Ovary (tissue), 3 donors: Measurements from ENCODE around the gene PLTP.

ENCODE experiments used
- POLR2A ChIP-seq: fragments of 450-650 bp; IDR thresholded peaks from one replicate; pipeline ENCODE4 v1.6.1; 2017; ENCODE audit warnings: antibody characterized with exemption, mild to moderate bottlenecking, moderate library complexity
- TF ChIP-seq, protein P1 (sequence below), 3 donors: fragments of 450-650 bp in 2 of 3; fragments of 200-600 bp in 1 of 3; IDR thresholded peaks; one replicate each; pipeline versions ENCODE4 v1.5.1 to v1.8.0; 2016 to 2022; ENCODE audit warnings: antibody characterized with exemption in 3 of 3, mild to moderate bottlenecking in 1 of 3
- donor health status: DM: no; HTN: no; CAD: no.

- TF ChIP-seq, protein P1, sequence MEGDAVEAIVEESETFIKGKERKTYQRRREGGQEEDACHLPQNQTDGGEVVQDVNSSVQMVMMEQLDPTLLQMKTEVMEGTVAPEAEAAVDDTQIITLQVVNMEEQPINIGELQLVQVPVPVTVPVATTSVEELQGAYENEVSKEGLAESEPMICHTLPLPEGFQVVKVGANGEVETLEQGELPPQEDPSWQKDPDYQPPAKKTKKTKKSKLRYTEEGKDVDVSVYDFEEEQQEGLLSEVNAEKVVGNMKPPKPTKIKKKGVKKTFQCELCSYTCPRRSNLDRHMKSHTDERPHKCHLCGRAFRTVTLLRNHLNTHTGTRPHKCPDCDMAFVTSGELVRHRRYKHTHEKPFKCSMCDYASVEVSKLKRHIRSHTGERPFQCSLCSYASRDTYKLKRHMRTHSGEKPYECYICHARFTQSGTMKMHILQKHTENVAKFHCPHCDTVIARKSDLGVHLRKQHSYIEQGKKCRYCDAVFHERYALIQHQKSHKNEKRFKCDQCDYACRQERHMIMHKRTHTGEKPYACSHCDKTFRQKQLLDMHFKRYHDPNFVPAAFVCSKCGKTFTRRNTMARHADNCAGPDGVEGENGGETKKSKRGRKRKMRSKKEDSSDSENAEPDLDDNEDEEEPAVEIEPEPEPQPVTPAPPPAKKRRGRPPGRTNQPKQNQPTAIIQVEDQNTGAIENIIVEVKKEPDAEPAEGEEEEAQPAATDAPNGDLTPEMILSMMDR (IDR thresholded peaks at IDR 0.05) = no peak
- TF ChIP-seq POLR2A = no peak
Observed at GRCh38 chr20:45937765-45938164, 25.8 kb upstream of the PLTP start.
